PC-9 (cell line): Measurements from ENCODE around the gene UTY. TPM values are rescaled to one million over a fixed set of nuclear protein-coding genes. Genes with fewer than 3 reads are reported as not detected.

Experiments
- BruUV-seq: library from RNA; stranded (reverse); fragments of 400-500 nt; replicated peaks from 2 replicates; lab custom pipeline; 2021; lab: Mats Ljungman, UMichigan
- CTCF ChIA-PET: fragments of 300-600 bp; sonication (Branson Sonifier 250); formaldehyde crosslinking; loops from one replicate; lab custom pipeline; 2022; ENCODE audit warnings: antibody characterized with exemption; lab: Charles Lee
- POLR2A ChIA-PET: fragments of 300-600 bp; sonication (Branson Sonifier 250); formaldehyde crosslinking; loops from one replicate; lab custom pipeline; 2022; ENCODE audit warnings: antibody characterized with exemption; ENCODE audit not compliant: unreplicated experiment; lab: Charles Lee
- DNase-seq, 2 experiments: peaks; one replicate each; pipeline versions ENCODE4 v3.0.0 to v3.0.0-alpha.2; 2015 to 2022; ENCODE audit warnings: mixed read lengths in 1 of 2
- H2AFZ ChIP-seq: fragments of 200-600 bp; sonication (generic); 2 replicates; pipeline ENCODE4 v1.8.1; 2017; ENCODE audit warnings: antibody characterized with exemption
- H3F3A ChIP-seq: fragments of 200-600 bp; sonication (generic); 2 replicates; pipeline ENCODE4 v1.8.1; 2017; ENCODE audit warnings: antibody characterized with exemption, mild to moderate bottlenecking, low read depth; ENCODE audit not compliant: insufficient read depth
- H3K27ac ChIP-seq: fragments of 200-600 bp; sonication (generic); 2 replicates; pipeline ENCODE4 v1.6.1; 2016; ENCODE audit warnings: mixed run types
- H3K27me3 ChIP-seq: fragments of 200-600 bp; sonication (generic); 2 replicates; pipeline ENCODE4 v1.6.1; 2016; ENCODE audit warnings: low read depth, mixed run types; ENCODE audit not compliant: insufficient read depth
- H3K36me3 ChIP-seq: fragments of 200-600 bp; sonication (generic); 2 replicates; pipeline ENCODE4 v1.6.1; 2016; ENCODE audit warnings: low read depth, mixed run types
- H3K4me1 ChIP-seq: fragments of 200-600 bp; sonication (generic); replicated peaks from 2 replicates; pipeline ENCODE4 v1.6.1; 2016; ENCODE audit warnings: mixed run types; ENCODE audit not compliant: insufficient read depth
- H3K4me2 ChIP-seq: fragments of 200-600 bp; sonication (generic); 2 replicates; pipeline ENCODE4 v1.6.1; 2017; ENCODE audit warnings: mixed run types
- H3K4me3 ChIP-seq: fragments of 200-600 bp; sonication (generic); 2 replicates; pipeline ENCODE4 v1.6.1; 2016; ENCODE audit warnings: mixed run types
- H3K79me2 ChIP-seq: fragments of 200-600 bp; sonication (generic); 2 replicates; pipeline ENCODE4 v1.6.1; 2017; ENCODE audit warnings: low read depth, mixed run types
- H3K9me2 ChIP-seq: fragments of 200-600 bp; sonication (generic); 2 replicates; pipeline ENCODE4 v1.8.1; 2017; ENCODE audit warnings: mild to moderate bottlenecking; ENCODE audit not compliant: insufficient read depth
- H3K9me3 ChIP-seq: fragments of 200-600 bp; sonication (generic); 2 replicates; pipeline ENCODE4 v1.8.1; 2016; ENCODE audit warnings: low read depth; ENCODE audit not compliant: insufficient read depth
- H4K20me1 ChIP-seq: fragments of 200-600 bp; sonication (generic); 2 replicates; pipeline ENCODE4 v1.8.1; 2017; ENCODE audit not compliant: insufficient read depth
- EZH2 ChIP-seq: fragments of 200-600 bp; sonication (generic); IDR thresholded peaks from 2 replicates; pipeline ENCODE4 v1.8.0; 2017; ENCODE audit warnings: antibody characterized with exemption, low read depth
- intact Hi-C: fragments of 100-400 bp; cut with micrococcal nuclease; formaldehyde crosslinking; loops from one replicate; pipeline ENCODE4 v1.10.0; 2022; ENCODE audit not compliant: unreplicated experiment
- total RNA-seq: library from RNA; stranded (reverse); gene quantifications from 2 replicates; pipeline ENCODE4 v1.2.3, GENCODE V29; 2021
- TF ChIP-seq, protein P1 (sequence below): fragments of 200-600 bp; sonication (generic); conservative IDR thresholded peaks from 2 replicates; pipeline ENCODE4 v1.6.1; 2017; ENCODE audit warnings: mixed run types, antibody characterized with exemption, mild to moderate bottlenecking, moderate library complexity

Gene UTY
- total RNA-seq, 1 experiment from 2014 or later = not detected

DNA sequence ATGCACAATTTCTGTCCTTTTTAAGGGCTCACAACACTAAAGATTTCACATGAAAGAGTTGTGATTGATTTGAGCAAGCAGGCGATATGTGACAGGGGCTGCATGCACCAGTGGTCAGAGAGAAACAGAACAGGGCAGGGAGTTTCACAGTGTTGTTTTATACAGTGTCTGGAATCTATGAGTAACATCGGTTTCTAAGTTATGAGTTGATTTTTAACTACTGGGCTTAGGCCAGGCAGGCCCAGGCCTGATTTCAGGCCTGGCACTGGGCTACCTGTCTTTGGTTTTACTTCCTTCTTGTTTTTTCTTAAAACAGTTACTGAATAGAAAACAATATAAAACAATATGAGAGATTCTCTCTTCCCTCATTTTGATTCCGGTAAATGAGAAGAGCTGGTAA lies 13.9 kb upstream of the UTY start:
- Histone ChIP-seq H3K36me3 (no peaks in the 10 kb centered on the region), H3K4me1 (no peaks in the 10 kb centered on the region), H3K9me2 (no peaks in the 10 kb centered on the region), H3K79me2 (no peaks in the 10 kb centered on the region), H3K9me3 (no peaks in the 10 kb centered on the region), H2AFZ (no peak overlapping the region), H3K4me2 (no peak overlapping the region), H3K27me3 (no peaks in the 10 kb centered on the region), H3F3A (no peaks in the 10 kb centered on the region), H3K4me3 (no peak overlapping the region), H3K27ac (no peak overlapping the region), H4K20me1 (no peaks in the 10 kb centered on the region)
- CTCF ChIA-PET = no interaction called here
- POLR2A ChIA-PET = no interaction called here
- TF ChIP-seq, protein P1, sequence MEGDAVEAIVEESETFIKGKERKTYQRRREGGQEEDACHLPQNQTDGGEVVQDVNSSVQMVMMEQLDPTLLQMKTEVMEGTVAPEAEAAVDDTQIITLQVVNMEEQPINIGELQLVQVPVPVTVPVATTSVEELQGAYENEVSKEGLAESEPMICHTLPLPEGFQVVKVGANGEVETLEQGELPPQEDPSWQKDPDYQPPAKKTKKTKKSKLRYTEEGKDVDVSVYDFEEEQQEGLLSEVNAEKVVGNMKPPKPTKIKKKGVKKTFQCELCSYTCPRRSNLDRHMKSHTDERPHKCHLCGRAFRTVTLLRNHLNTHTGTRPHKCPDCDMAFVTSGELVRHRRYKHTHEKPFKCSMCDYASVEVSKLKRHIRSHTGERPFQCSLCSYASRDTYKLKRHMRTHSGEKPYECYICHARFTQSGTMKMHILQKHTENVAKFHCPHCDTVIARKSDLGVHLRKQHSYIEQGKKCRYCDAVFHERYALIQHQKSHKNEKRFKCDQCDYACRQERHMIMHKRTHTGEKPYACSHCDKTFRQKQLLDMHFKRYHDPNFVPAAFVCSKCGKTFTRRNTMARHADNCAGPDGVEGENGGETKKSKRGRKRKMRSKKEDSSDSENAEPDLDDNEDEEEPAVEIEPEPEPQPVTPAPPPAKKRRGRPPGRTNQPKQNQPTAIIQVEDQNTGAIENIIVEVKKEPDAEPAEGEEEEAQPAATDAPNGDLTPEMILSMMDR = no peak
- TF ChIP-seq EZH2 = no peak
- DNase-seq = no peak
- no TSS peak for BruUV-seq
- intact Hi-C loops = no loop called here

DNA sequence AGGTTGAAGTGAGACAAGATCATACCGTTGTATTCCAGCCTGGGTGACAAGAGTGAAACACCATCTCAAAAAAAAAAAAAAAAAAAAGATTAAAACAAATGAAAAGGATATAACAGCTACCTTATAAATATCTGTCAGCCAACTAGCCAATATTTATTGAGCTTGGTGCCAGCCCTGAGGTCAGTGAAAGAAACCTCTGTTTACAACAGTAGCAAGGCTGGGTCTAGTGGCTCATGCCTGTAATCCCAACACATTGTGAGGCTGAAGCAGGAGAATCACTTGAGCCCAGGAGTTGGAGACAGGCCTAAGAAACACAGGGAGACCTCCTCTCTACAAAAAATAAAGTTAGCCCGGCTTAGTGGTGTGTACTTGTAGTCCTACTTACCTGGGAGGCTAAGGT lies 12.6 kb upstream of the UTY start:
- H3K27ac ChIP-seq = no peak overlapping the region
- no peak overlapping the region for H3K4me2 ChIP-seq
- intact Hi-C loops = no loop called here
- no peaks in the 10 kb centered on the region for H3K79me2 ChIP-seq
- BruUV-seq = no TSS peak
- no peak overlapping the region for H3K4me3 ChIP-seq
- H3F3A ChIP-seq = no peaks in the 10 kb centered on the region
- ChIA-PET POLR2A (no interaction called here), CTCF (no interaction called here)
- H3K36me3 ChIP-seq = no peaks in the 10 kb centered on the region
- no peaks in the 10 kb centered on the region for H3K27me3 ChIP-seq
- no peaks in the 10 kb centered on the region for H3K9me3 ChIP-seq
- no peaks in the 10 kb centered on the region for H3K9me2 ChIP-seq
- no peak for DNase-seq
- no peaks in the 10 kb centered on the region for H3K4me1 ChIP-seq
- no peaks in the 10 kb centered on the region for H4K20me1 ChIP-seq
- no peak overlapping the region for H2AFZ ChIP-seq
- TF ChIP-seq EZH2 = no peak
- TF ChIP-seq, protein P1 = no peak

DNA sequence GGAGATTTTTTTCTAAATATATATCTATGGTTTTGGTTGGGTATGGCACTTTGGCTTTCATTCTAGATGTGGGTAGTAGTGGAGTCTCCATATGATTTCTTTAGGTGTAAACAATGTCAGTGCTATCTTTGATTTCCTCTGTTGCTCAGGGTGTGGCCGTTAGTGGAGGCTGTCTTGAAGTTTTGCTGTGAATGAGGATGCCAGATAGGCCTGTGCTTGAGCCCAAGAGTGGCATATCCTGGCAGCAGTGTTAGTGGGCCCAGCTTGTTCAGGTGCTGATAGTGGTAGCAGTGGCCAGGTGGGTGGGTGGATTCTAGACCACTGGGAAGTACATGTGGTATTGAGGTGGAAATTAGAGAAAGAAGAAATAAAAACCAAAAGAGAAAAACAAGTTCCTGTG lies 8.9 kb upstream of the UTY start:
- no peaks in the 10 kb centered on the region for H3F3A ChIP-seq
- TF ChIP-seq, protein P1 = no peak
- no peak for TF ChIP-seq EZH2
- intact Hi-C loops = no loop called here
- no peaks in the 10 kb centered on the region for H3K9me3 ChIP-seq
- CTCF ChIA-PET = no interaction called here
- POLR2A ChIA-PET = no interaction called here
- DNase-seq = no peak
- H4K20me1 ChIP-seq = no peaks in the 10 kb centered on the region
- no TSS peak for BruUV-seq
- H2AFZ ChIP-seq = no peak overlapping the region
- H3K4me1 ChIP-seq = no peaks in the 10 kb centered on the region
- no peak overlapping the region for H3K27ac ChIP-seq
- no peak overlapping the region for H3K4me2 ChIP-seq
- H3K36me3 ChIP-seq = no peaks in the 10 kb centered on the region
- H3K79me2 ChIP-seq = no peaks in the 10 kb centered on the region
- H3K9me2 ChIP-seq = no peaks in the 10 kb centered on the region
- no peak overlapping the region for H3K4me3 ChIP-seq
- H3K27me3 ChIP-seq = no peaks in the 10 kb centered on the region
